Cardiac fibroblast (primary cell): ENCODE measurements around the gene NLRC3.

Experiments used
- DNase-seq, 2 donors: peaks; one replicate each; pipeline versions ENCODE4 v3.0.0 to v3.0.0-alpha.2; 2010; ENCODE audit warnings: low read depth in 2 of 2
- H3K4me3 ChIP-seq, 2 donors: replicated peaks in 1 of 2; 1 replicate in 1 of 2; 2 replicates in 1 of 2; pipeline ENCODE4 v1.5.1; 2011; ENCODE audit warnings: low read depth in 2 of 2, low read length in 2 of 2, mild to moderate bottlenecking in 2 of 2, moderate library complexity in 1 of 2
- TF ChIP-seq, protein P1 (sequence below): IDR thresholded peaks from one replicate; pipeline ENCODE4 v1.5.1; 2011; ENCODE audit warnings: low read depth, mild to moderate bottlenecking, low read length, inconsistent platforms

NLRC3 gene

DNA sequence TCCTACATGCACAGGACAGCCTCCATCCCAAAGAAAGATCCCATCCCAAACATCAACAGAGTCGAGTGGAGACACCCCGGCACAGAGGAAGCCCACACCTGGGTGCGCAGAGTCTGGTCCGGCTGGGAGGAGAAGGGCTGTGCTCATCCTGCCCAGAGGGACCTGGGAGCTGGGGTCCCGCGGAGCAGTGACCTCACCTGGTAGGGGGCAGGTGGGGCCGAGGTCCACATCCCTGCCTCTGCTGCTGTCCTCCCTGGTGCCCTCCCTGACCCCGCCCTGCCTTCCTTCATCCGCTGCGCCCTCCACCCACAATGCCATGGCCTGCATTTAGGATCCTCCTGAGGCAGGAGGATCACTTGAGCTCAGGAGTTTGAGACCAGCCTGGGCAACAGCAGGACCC is 84.8 kb downstream of the NLRC3 start:
- no peak overlapping the region for H3K4me3 ChIP-seq
- DNase-seq = no peak
- TF ChIP-seq, protein P1, sequence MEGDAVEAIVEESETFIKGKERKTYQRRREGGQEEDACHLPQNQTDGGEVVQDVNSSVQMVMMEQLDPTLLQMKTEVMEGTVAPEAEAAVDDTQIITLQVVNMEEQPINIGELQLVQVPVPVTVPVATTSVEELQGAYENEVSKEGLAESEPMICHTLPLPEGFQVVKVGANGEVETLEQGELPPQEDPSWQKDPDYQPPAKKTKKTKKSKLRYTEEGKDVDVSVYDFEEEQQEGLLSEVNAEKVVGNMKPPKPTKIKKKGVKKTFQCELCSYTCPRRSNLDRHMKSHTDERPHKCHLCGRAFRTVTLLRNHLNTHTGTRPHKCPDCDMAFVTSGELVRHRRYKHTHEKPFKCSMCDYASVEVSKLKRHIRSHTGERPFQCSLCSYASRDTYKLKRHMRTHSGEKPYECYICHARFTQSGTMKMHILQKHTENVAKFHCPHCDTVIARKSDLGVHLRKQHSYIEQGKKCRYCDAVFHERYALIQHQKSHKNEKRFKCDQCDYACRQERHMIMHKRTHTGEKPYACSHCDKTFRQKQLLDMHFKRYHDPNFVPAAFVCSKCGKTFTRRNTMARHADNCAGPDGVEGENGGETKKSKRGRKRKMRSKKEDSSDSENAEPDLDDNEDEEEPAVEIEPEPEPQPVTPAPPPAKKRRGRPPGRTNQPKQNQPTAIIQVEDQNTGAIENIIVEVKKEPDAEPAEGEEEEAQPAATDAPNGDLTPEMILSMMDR = no peak

GRCh38 chr16:3490911-3491629 is 86.1 kb downstream of the NLRC3 start:
- TF ChIP-seq, protein P1 = no peak
- DNase-seq = no peak
- no peak overlapping the region for H3K4me3 ChIP-seq
